Prostate gland (tissue), 2 donors: ENCODE measurements around the gene ATG7. TPM values are rescaled to one million over a fixed set of nuclear protein-coding genes. Genes with fewer than 3 reads are reported as not detected.
A peak's percentile ranks its signal among the peaks of the same experiment; 100 is the strongest.

Source experiments
- DNase-seq: peaks from one replicate; pipeline ENCODE4 v3.0.0-alpha.2; 2019; ENCODE audit warnings: low spot score
- H3K27ac ChIP-seq, 2 donors: fragments of 200-600 bp; sonication (generic); 2 replicates each; pipeline ENCODE4 v1.5.1; 2017 to 2019
- H3K27me3 ChIP-seq: fragments of 200-600 bp; sonication (generic); replicated peaks from 2 replicates; pipeline ENCODE4 v1.5.1; 2019; ENCODE audit not compliant: insufficient read depth
- H3K36me3 ChIP-seq, 2 donors: fragments of 200-600 bp; sonication (generic); 1 replicate in 1 of 2; 2 replicates in 1 of 2; pipeline versions ENCODE4 v1.5.1 to v1.8.1; 2017 to 2019
- H3K4me1 ChIP-seq: fragments of 200-600 bp; sonication (generic); replicated peaks from 2 replicates; pipeline ENCODE4 v1.5.1; 2019
- H3K4me3 ChIP-seq, 2 donors: fragments of 200-600 bp; sonication (generic); 2 replicates each; pipeline ENCODE4 v1.5.1; 2017 to 2019
- H3K9me3 ChIP-seq: fragments of 200-600 bp; sonication (generic); 2 replicates; pipeline ENCODE4 v1.5.1; 2017
- POLR2A ChIP-seq: fragments of 450-650 bp; IDR thresholded peaks from one replicate; pipeline ENCODE4 v1.6.1; 2016; ENCODE audit warnings: antibody characterized with exemption, mild to moderate bottlenecking
- POLR2AphosphoS5 ChIP-seq: sonication (generic); formaldehyde crosslinking; IDR thresholded peaks from one replicate; pipeline ENCODE4 v1.6.1; 2017; ENCODE audit warnings: antibody characterized with exemption
- WGBS: methylation state at CpG from one replicate; pipeline ENCODE4 v1.1.5; 2018; 5-methylcytosine and 5-hydroxymethylcytosine counted together
- intact Hi-C: fragments of 100-400 bp; cut with DNase I; formaldehyde crosslinking; loops from one replicate; pipeline ENCODE4 v1.14.2; 2022
- total RNA-seq, 2 donors: library from RNA; depleted of rRNA; stranded (reverse); fragments of >200 nt; gene quantifications; one replicate each; pipeline ENCODE4 v1.1.0, GENCODE V29; 2016
- TF ChIP-seq, protein P1 (sequence below), 4 experiments: fragments of 200-600 bp in 2 of 4; fragments of 450-650 bp in 2 of 4; sonication (generic) in 2 of 4; IDR thresholded peaks; 1 replicate in 3 of 4; 2 replicates in 1 of 4; pipeline ENCODE4 v1.5.1; 2016 to 2019; ENCODE audit warnings: antibody characterized with exemption in 4 of 4, mild to moderate bottlenecking in 2 of 4, moderate library complexity in 2 of 4

ATG7 gene
- total RNA-seq, 2 donors from 2014 or later: 25.2 to 66.5 TPM

DNA sequence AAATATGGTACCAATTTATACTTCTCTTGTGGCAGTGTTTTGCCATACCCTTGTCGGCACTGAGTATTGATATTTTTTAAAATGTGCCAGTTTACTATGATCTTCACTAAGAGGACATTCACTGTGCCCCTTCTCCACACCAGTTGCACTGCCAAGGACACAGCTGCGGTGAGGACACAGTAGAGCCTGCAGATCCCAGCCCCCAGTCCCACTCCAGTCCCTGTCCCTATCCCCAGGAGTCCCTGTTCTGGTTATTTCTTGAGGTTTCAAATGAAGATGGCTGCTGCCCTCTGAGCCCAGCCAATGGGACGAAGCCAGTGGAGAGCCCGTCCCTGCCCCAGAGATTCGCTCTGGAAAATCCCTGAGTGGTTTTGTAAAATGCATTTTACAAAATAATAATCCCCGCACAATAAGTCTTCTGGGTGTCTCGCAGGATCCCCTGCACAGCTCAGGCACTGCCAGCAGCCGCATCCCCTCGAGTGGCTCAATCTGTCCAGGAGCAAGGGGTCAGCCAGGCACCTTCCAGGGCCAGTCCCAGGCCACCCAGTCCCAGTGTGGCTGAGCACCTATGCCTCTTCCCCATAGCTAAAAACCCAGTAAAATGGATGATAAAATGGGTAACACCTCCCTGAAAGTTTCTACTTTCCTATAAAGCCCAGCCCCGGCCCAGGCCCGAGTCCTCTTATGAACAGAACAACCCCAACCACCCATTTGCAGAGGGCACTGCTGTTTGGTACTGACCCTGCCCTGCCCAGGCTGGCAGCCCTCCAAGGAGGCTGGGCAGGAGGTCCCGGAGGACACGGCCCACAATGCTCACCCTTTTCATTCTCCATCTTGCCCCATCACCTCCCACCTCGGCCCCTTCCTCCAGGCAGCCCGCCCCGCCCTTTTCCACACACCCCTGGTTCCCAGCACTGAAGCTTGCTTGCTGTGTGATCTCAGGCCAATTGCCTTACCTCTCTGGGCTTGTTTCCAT, 280.4 kb downstream of the ATG7 start:
- H3K4me1 ChIP-seq: peaks cover 24% of the 10 kb centered on the region
- H3K27me3 ChIP-seq: no peaks in the 10 kb centered on the region
- no peaks in the 10 kb centered on the region for H3K36me3 ChIP-seq
- no peaks in the 10 kb centered on the region for H3K9me3 ChIP-seq
- no peak for DNase-seq
- intact Hi-C loops: no loop called here
- H3K4me3 ChIP-seq: no peak overlapping the region
- WGBS: 91% methylated on average over 16 of the region's 16 CpGs
- peak overlapping the region; percentile 63 to 70 for H3K27ac ChIP-seq
- TF ChIP-seq POLR2A: no peak
- TF ChIP-seq, protein P1, sequence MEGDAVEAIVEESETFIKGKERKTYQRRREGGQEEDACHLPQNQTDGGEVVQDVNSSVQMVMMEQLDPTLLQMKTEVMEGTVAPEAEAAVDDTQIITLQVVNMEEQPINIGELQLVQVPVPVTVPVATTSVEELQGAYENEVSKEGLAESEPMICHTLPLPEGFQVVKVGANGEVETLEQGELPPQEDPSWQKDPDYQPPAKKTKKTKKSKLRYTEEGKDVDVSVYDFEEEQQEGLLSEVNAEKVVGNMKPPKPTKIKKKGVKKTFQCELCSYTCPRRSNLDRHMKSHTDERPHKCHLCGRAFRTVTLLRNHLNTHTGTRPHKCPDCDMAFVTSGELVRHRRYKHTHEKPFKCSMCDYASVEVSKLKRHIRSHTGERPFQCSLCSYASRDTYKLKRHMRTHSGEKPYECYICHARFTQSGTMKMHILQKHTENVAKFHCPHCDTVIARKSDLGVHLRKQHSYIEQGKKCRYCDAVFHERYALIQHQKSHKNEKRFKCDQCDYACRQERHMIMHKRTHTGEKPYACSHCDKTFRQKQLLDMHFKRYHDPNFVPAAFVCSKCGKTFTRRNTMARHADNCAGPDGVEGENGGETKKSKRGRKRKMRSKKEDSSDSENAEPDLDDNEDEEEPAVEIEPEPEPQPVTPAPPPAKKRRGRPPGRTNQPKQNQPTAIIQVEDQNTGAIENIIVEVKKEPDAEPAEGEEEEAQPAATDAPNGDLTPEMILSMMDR (IDR thresholded peaks at IDR 0.05): no peak
- no peak for TF ChIP-seq POLR2AphosphoS5

DNA sequence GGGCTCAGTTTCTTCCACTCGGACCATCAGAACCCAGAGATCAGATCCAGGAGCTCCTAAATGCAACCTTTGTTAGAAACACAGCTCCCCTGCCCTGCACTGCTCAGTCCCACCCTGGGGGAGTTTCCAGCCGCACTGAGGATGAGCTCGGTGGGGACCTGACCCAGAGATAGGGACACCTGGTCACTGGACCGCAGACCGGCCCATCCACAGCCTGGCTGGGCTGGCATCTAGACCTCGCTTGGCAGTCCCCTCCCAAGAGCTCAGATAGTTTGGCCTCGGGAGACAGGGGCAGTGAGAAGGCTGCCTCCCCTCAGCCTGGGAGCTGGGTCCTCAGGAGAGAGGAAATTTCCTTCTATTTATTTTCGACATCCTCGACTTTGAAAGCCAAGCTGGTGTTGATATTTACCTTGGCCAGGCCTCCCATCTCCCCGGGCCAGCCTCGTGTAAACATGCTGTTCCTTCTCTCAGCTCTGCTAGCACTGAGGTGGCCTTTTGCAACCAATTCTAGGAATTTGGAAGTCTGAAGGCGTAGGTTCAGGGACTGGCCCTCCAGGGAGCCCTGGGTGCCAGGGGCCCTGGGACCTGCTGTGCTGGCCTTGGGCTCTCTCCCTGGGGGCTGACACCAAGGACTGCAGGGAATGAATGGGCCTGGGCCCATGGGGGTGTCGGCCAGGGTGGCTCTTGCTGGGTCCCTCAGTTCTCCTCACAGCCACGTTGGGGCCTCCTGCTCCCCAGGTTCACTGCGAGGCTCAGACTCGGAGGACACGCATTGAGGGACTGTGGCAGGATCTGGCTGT, 281.4 kb downstream of the ATG7 start:
- 42% methylated on average over 17 of the region's 17 CpGs for WGBS
- DNase-seq: peak; percentile 78
- H3K27ac ChIP-seq: peak overlapping the region; percentile 63 to 70
- no peaks in the 10 kb centered on the region for H3K27me3 ChIP-seq
- no peaks in the 10 kb centered on the region for H3K36me3 ChIP-seq
- H3K4me1 ChIP-seq: peaks cover 24% of the 10 kb centered on the region
- peak; percentile 89 for TF ChIP-seq POLR2AphosphoS5
- TF ChIP-seq POLR2A: no peak
- intact Hi-C loops: no loop called here
- H3K9me3 ChIP-seq: no peaks in the 10 kb centered on the region
- H3K4me3 ChIP-seq: no peak overlapping the region

DNA sequence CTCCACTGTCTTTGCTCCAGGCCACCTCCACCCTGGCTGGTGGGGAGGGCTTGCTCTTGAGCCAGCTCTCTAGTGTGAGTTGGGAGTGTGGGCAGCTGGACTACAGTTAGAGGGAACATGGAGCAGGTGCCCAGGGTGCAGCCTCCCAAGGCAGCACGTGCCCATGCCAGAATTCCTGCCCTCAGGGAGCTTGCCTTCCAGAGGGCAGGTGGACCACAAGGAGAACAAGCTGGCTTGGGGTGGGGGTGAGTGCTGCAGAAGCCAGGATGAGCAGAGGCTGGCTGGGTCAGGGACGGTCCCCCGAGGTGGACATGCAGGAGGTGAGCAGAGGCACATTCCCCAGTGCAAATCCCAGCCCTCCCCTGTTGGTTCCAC, 282.0 kb downstream of the ATG7 start:
- Histone ChIP-seq H3K4me3 (no peak overlapping the region), H3K36me3 (no peaks in the 10 kb centered on the region), H3K27ac (peak overlapping the region; percentile 63 to 70), H3K9me3 (no peaks in the 10 kb centered on the region), H3K4me1 (peaks cover 24% of the 10 kb centered on the region), H3K27me3 (no peaks in the 10 kb centered on the region)
- TF ChIP-seq, protein P1 (IDR thresholded peaks at IDR 0.05): no peak
- no peak for TF ChIP-seq POLR2A
- no peak for TF ChIP-seq POLR2AphosphoS5
- intact Hi-C loops: no loop called here
- WGBS: 78% methylated on average over 3 of the region's 3 CpGs
- DNase-seq: no peak

DNA sequence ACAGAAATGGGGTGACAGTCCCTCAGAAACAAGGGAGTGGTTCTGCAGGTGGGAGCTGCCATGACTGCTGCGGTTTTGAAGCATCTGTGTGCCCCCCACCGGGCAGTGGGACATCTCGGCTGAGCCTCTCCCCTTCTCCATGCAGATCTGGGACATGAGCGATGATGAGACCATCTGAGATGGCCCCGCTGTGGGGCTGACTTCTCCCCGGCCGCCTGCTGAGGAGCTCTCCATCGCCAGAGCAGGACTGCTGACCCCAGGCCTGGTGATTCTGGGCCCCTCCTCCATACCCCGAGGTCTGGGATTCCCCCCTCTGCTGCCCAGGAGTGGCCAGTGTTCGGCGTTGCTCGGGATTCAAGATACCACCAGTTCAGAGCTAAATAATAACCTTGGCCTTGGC, 282.5 kb downstream of the ATG7 start:
- TF ChIP-seq POLR2A (no peak), POLR2AphosphoS5 (no peak)
- TF ChIP-seq, protein P1 (IDR thresholded peaks at IDR 0.05): no peak
- Histone ChIP-seq H3K4me1 (peaks cover 24% of the 10 kb centered on the region), H3K27me3 (no peaks in the 10 kb centered on the region), H3K4me3 (no peak overlapping the region), H3K27ac (peak overlapping the region; percentile 63 to 70), H3K9me3 (no peaks in the 10 kb centered on the region), H3K36me3 (no peaks in the 10 kb centered on the region)
- intact Hi-C loops: no loop called here
- no peak for DNase-seq
- 96% methylated on average over 12 of the region's 12 CpGs for WGBS

DNA sequence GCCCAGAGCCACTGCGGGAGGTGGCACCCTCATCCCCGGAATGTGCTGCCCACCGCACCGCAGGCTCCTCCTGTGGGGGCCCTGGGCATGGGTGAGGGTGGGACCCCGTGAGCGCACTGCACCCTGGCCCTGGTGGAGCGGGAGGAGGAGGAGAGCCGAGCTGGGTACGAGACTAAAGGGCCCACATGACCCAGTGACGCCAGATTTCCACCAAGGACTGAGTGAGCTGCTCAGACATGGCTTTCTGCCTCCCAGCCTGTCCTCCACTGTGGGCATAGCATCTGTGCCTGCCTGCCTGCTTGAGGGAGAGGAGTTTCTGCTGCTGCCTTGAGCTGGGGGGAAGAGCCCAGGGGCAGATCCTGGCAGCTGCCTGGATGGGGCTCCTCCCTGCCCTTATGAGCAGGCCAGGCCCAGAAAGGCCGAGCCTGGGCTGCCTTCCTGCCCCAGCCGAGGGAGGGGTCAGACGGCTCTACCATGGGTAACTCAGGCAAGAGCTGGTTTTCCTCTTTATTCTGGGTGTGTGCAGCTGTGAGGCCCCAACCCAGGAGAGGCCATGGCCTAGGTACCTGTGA, 283.1 kb downstream of the ATG7 start:
- Histone ChIP-seq H3K4me3 (no peak overlapping the region), H3K27me3 (no peaks in the 10 kb centered on the region), H3K36me3 (no peaks in the 10 kb centered on the region), H3K4me1 (peaks cover 24% of the 10 kb centered on the region), H3K27ac (peak overlapping the region in 1 of 2 donors; percentile 7), H3K9me3 (no peaks in the 10 kb centered on the region)
- intact Hi-C loops: no loop called here
- TF ChIP-seq, protein P1 (IDR thresholded peaks at IDR 0.05): no peak
- TF ChIP-seq POLR2A (no peak), POLR2AphosphoS5 (no peak)
- 71% methylated on average over 13 of the region's 13 CpGs for WGBS
- DNase-seq: no peak
